ENCODE results near the gene C1QTNF2.

GRCh38 chr5:160348080-160348479 is 22.3 kb downstream of the C1QTNF2 start:
- TF ChIP-seq TAF1 (IDR thresholded peaks at IDR 0.05; ENCODE audit: low read depth, low read length) = no peak
- TF ChIP-seq POLR2A (IDR thresholded peaks at IDR 0.05; ENCODE audit: low read depth, low read length) = no peak
- TF ChIP-seq POLR2AphosphoS5 (IDR thresholded peaks at IDR 0.05; ENCODE audit: low read depth, low read length) = no peak
- no peak for TF ChIP-seq SPI1 (IDR thresholded peaks at IDR 0.05; ENCODE audit: low read depth, low read length)
- no peak for TF ChIP-seq POU2F2 (IDR thresholded peaks at IDR 0.05; ENCODE audit: low read depth, low read length)
- no peak for TF ChIP-seq PAX5 (IDR thresholded peaks at IDR 0.05; ENCODE audit: insufficient read depth, low read length, severe bottlenecking)

All from GM12891 (cell line).